Natural killer cell treated with Interleukin-12 subunit alpha and Interleukin-12 subunit beta and Interleukin-15 and Interleukin-18, amount 100 ng/mL, for 72 hours (primary cell): ENCODE measurements around the gene TBX5. TPM values are rescaled to one million over a fixed set of nuclear protein-coding genes. Genes with fewer than 3 reads are reported as not detected.
A peak's percentile ranks its signal among the peaks of the same experiment; 100 is the strongest.

Experiments
- ATAC-seq, 2 donors: fragments of 150-1000 bp; cut with Tn5 transposase in 1 of 2; sonication (Bioruptor Pico), chemical (Tn5 transposase) in 1 of 2; 2 replicates each; pipeline ENCODE4 v1.10.0; 2021
- DNase-seq: peaks from one replicate; pipeline ENCODE4 v3.0.0; 2022; ENCODE audit warnings: low spot score
- H3K27ac Mint-ChIP-seq, 2 donors: 1 replicate in 1 of 2; 2 replicates in 1 of 2; pipeline ENCODE4 v1.8.0; 2022; ENCODE audit warnings: mixed read lengths in 2 of 2, mild to moderate bottlenecking in 1 of 2, moderate library complexity in 1 of 2
- H3K27me3 Mint-ChIP-seq, 2 donors: 1 replicate in 1 of 2; 2 replicates in 1 of 2; pipeline ENCODE4 v1.8.0; 2022; ENCODE audit warnings: mixed read lengths in 2 of 2
- H3K36me3 Mint-ChIP-seq: one replicate; pipeline ENCODE4 v1.8.0; 2022; ENCODE audit warnings: mixed read lengths
- H3K4me1 Mint-ChIP-seq, 2 donors: 1 replicate in 1 of 2; 2 replicates in 1 of 2; pipeline ENCODE4 v1.8.0; 2022; ENCODE audit warnings: low read depth in 2 of 2, mixed read lengths in 2 of 2, mild to moderate bottlenecking in 1 of 2
- H3K4me3 Mint-ChIP-seq: one replicate; pipeline ENCODE4 v1.8.0; 2022; ENCODE audit warnings: mixed read lengths
- H3K9me3 Mint-ChIP-seq: 2 replicates; pipeline ENCODE4 v1.8.0; 2022; ENCODE audit warnings: mixed read lengths
- total RNA-seq, 2 donors: library from RNA; stranded (reverse); gene quantifications; one replicate each; pipeline ENCODE4 v1.2.3, GENCODE V29; 2022

The TBX5 gene
- total RNA-seq, 2 donors from 2014 or later = not detected

GRCh38 chr12:114441039-114441383 is 35.1 kb upstream of the TBX5 start:
- no peaks in the 10 kb centered on the region for H3K36me3 Mint-ChIP-seq
- H3K4me1 Mint-ChIP-seq = no peaks in the 10 kb centered on the region
- H3K4me3 Mint-ChIP-seq = no peak overlapping the region
- peaks cover 52 to 78% of the 10 kb centered on the region in 2 donors for H3K27me3 Mint-ChIP-seq
- H3K27ac Mint-ChIP-seq = no peak overlapping the region
- H3K9me3 Mint-ChIP-seq = peaks cover 5% of the 10 kb centered on the region
- no peak for DNase-seq
- ATAC-seq = no peak

- peaks cover 52 to 74% of the 10 kb centered on the region in 2 donors for H3K27me3 Mint-ChIP-seq
- ATAC-seq (no peak), DNase-seq (no peak)
- H3K9me3 Mint-ChIP-seq = peaks cover 5% of the 10 kb centered on the region
- H3K27ac Mint-ChIP-seq = no peak overlapping the region
- H3K36me3 Mint-ChIP-seq = no peaks in the 10 kb centered on the region
- no peaks in the 10 kb centered on the region for H3K4me1 Mint-ChIP-seq
- no peak overlapping the region for H3K4me3 Mint-ChIP-seq
These were observed 34.5 kb upstream of the TBX5 start for GRCh38 chr12:114440270-114441038.

GRCh38 chr12:114439817-114440216 is 33.9 kb upstream of the TBX5 start:
- peaks cover 5% of the 10 kb centered on the region for H3K9me3 Mint-ChIP-seq
- H3K4me1 Mint-ChIP-seq = no peaks in the 10 kb centered on the region
- peaks cover 49 to 71% of the 10 kb centered on the region in 2 donors for H3K27me3 Mint-ChIP-seq
- H3K4me3 Mint-ChIP-seq = no peak overlapping the region
- no peaks in the 10 kb centered on the region for H3K36me3 Mint-ChIP-seq
- no peak for DNase-seq
- ATAC-seq = no peak
- no peak overlapping the region for H3K27ac Mint-ChIP-seq

- no peak overlapping the region for H3K27ac Mint-ChIP-seq
- peaks cover 5% of the 10 kb centered on the region for H3K9me3 Mint-ChIP-seq
- no peak overlapping the region for H3K4me3 Mint-ChIP-seq
- no peaks in the 10 kb centered on the region for H3K36me3 Mint-ChIP-seq
- no peaks in the 10 kb centered on the region for H3K4me1 Mint-ChIP-seq
- DNase-seq (no peak), ATAC-seq (no peak)
- peaks cover 48 to 70% of the 10 kb centered on the region in 2 donors for H3K27me3 Mint-ChIP-seq
These were observed 33.3 kb upstream of the TBX5 start for GRCh38 chr12:114439261-114439683.

GRCh38 chr12:114438635-114439256 is 32.8 kb upstream of the TBX5 start:
- Mint-ChIP-seq H3K27ac (no peak overlapping the region), H3K27me3 (peaks cover 47 to 71% of the 10 kb centered on the region in 2 donors)
- no peak for DNase-seq

GRCh38 chr12:114434341-114434740 is 28.4 kb upstream of the TBX5 start:
- Mint-ChIP-seq H3K4me1 (no peaks in the 10 kb centered on the region), H3K4me3 (no peak overlapping the region)
- ATAC-seq = no peak

More at GRCh38 chr12:114438635-114439256, 32.8 kb upstream of the TBX5 start:
- no peak overlapping the region for H3K4me3 Mint-ChIP-seq
- peaks cover 5% of the 10 kb centered on the region for H3K9me3 Mint-ChIP-seq
- no peak for ATAC-seq
- H3K36me3 Mint-ChIP-seq = no peaks in the 10 kb centered on the region
- H3K4me1 Mint-ChIP-seq = no peaks in the 10 kb centered on the region

GRCh38 chr12:114431902-114432301 is 26.0 kb upstream of the TBX5 start:
- H3K27ac Mint-ChIP-seq = no peak overlapping the region
- peaks cover 5% of the 10 kb centered on the region for H3K9me3 Mint-ChIP-seq
- no peak overlapping the region for H3K4me3 Mint-ChIP-seq
- no peaks in the 10 kb centered on the region for H3K4me1 Mint-ChIP-seq
- no peak for ATAC-seq
- H3K36me3 Mint-ChIP-seq = no peaks in the 10 kb centered on the region
- peaks cover 10 to 36% of the 10 kb centered on the region in 2 donors for H3K27me3 Mint-ChIP-seq
- no peak for DNase-seq

More at GRCh38 chr12:114434341-114434740, 28.4 kb upstream of the TBX5 start:
- peaks cover 23 to 46% of the 10 kb centered on the region in 2 donors for H3K27me3 Mint-ChIP-seq
- no peak for DNase-seq
- no peaks in the 10 kb centered on the region for H3K36me3 Mint-ChIP-seq
- H3K9me3 Mint-ChIP-seq = peaks cover 5% of the 10 kb centered on the region
- H3K27ac Mint-ChIP-seq = no peak overlapping the region

GRCh38 chr12:114430306-114430705 is 24.4 kb upstream of the TBX5 start:
- Mint-ChIP-seq H3K27me3 (peaks cover 5 to 33% of the 10 kb centered on the region in 2 donors), H3K36me3 (no peaks in the 10 kb centered on the region), H3K9me3 (no peaks in the 10 kb centered on the region), H3K4me3 (no peak overlapping the region), H3K27ac (no peak overlapping the region), H3K4me1 (no peaks in the 10 kb centered on the region)
- ATAC-seq (peak; percentile 36 to 70), DNase-seq (no peak)

GRCh38 chr12:114425031-114425626 is 19.2 kb upstream of the TBX5 start:
- no peaks in the 10 kb centered on the region for H3K36me3 Mint-ChIP-seq
- H3K27ac Mint-ChIP-seq = no peak overlapping the region
- ATAC-seq (no peak), DNase-seq (no peak)
- no peaks in the 10 kb centered on the region for H3K9me3 Mint-ChIP-seq
- H3K27me3 Mint-ChIP-seq = peaks cover 6 to 32% of the 10 kb centered on the region in 2 donors
- H3K4me1 Mint-ChIP-seq = no peaks in the 10 kb centered on the region
- H3K4me3 Mint-ChIP-seq = no peak overlapping the region

GRCh38 chr12:114420944-114421335 is 15.0 kb upstream of the TBX5 start:
- DNase-seq = no peak
- Mint-ChIP-seq H3K27me3 (peaks cover 21 to 39% of the 10 kb centered on the region in 2 donors), H3K27ac (no peak overlapping the region), H3K36me3 (no peaks in the 10 kb centered on the region), H3K4me3 (no peak overlapping the region), H3K4me1 (no peaks in the 10 kb centered on the region), H3K9me3 (no peaks in the 10 kb centered on the region)
- ATAC-seq = no peak

GRCh38 chr12:114420182-114420943 is 14.4 kb upstream of the TBX5 start:
- Mint-ChIP-seq H3K27ac (no peak overlapping the region), H3K27me3 (peaks cover 21 to 37% of the 10 kb centered on the region in 2 donors), H3K9me3 (no peaks in the 10 kb centered on the region), H3K4me3 (no peak overlapping the region), H3K36me3 (no peaks in the 10 kb centered on the region), H3K4me1 (no peaks in the 10 kb centered on the region)
- ATAC-seq = no peak
- DNase-seq = no peak

GRCh38 chr12:114416028-114416427 is 10.1 kb upstream of the TBX5 start:
- Mint-ChIP-seq H3K9me3 (no peaks in the 10 kb centered on the region), H3K4me1 (no peaks in the 10 kb centered on the region), H3K27me3 (peaks cover 48 to 59% of the 10 kb centered on the region in 2 donors), H3K4me3 (no peak overlapping the region), H3K27ac (no peak overlapping the region), H3K36me3 (no peaks in the 10 kb centered on the region)
- ATAC-seq (no peak), DNase-seq (no peak)

- no peak overlapping the region for H3K27ac Mint-ChIP-seq
- no peaks in the 10 kb centered on the region for H3K36me3 Mint-ChIP-seq
- H3K27me3 Mint-ChIP-seq = peaks cover 51 to 61% of the 10 kb centered on the region in 2 donors
- no peaks in the 10 kb centered on the region for H3K9me3 Mint-ChIP-seq
- ATAC-seq (no peak), DNase-seq (no peak)
- H3K4me3 Mint-ChIP-seq = no peak overlapping the region
- no peaks in the 10 kb centered on the region for H3K4me1 Mint-ChIP-seq
These were observed 9.6 kb upstream of the TBX5 start for GRCh38 chr12:114415525-114415868.
